Ectodermal cell (in vitro differentiated cells): ENCODE data around the gene CCDC192.

Experiments
- H3K27ac ChIP-seq: 2 replicates; pipeline ENCODE4 v1.7.0; 2013; ENCODE audit warnings: mild to moderate bottlenecking, low read depth, low read length; ENCODE audit not compliant: insufficient read depth, poor library complexity, severe bottlenecking
- H3K27me3 ChIP-seq: 2 replicates; pipeline ENCODE4 v1.7.0; 2013; ENCODE audit warnings: mild to moderate bottlenecking, low read length; ENCODE audit not compliant: insufficient read depth, control insufficient read depth, poor library complexity, severe bottlenecking
- H3K36me3 ChIP-seq: one replicate; pipeline ENCODE4 v1.7.0; 2013; ENCODE audit warnings: low read length; ENCODE audit not compliant: control insufficient read depth, insufficient read depth
- H3K4me1 ChIP-seq: one replicate; pipeline ENCODE4 v1.7.0; 2013; ENCODE audit warnings: low read length; ENCODE audit not compliant: control insufficient read depth, insufficient read depth
- H3K4me3 ChIP-seq: 2 replicates; pipeline ENCODE4 v1.7.0; 2013; ENCODE audit warnings: low read depth, low read length, control low read depth; ENCODE audit not compliant: insufficient read depth
- H3K9me3 ChIP-seq: 2 replicates; pipeline ENCODE4 v1.7.0; 2013; ENCODE audit warnings: mild to moderate bottlenecking, low read length, moderate library complexity; ENCODE audit not compliant: control insufficient read depth
- WGBS, 2 experiments: methylation state at CpG; one replicate each; pipeline ENCODE4 v1.1.7; 2013; ENCODE audit warnings: missing lambda C conversion rate in 2 of 2; 5-methylcytosine and 5-hydroxymethylcytosine counted together

The CCDC192 gene

GRCh38 chr5:127757576-127757975, 54.4 kb downstream of the CCDC192 start:
- WGBS, 2 experiments: 79 to 85% methylated on average over 1 of the region's 1 CpG
- Histone ChIP-seq H3K4me3 (no peak overlapping the region), H3K4me1 (no peaks in the 10 kb centered on the region), H3K27ac (no peak overlapping the region), H3K27me3 (no peaks in the 10 kb centered on the region), H3K9me3 (no peaks in the 10 kb centered on the region), H3K36me3 (no peaks in the 10 kb centered on the region)

DNA sequence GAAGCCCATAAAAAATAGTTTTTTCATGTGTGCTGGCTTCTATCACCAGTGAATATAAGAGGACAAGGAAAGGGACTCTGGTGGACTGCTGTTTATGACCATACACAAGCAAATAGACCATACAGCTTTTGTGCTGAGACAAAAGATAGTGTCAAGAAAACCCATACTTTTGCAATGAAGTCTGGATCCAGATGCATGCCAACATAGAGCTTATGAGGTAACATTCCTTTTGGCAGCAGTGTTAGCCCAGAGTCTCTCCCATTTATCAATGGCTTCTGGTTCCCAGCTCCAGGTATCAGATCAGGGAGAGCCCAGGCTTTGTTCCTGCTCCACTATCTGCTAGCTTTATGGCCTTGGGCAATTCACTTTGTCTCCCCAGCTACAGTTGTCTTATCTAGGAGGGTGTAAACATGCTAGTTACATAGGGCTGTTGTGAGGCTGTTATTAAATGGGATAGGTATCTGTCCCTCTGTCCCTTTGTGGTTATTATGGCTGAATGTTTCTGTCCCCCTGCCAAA, 55.6 kb downstream of the CCDC192 start:
- H3K4me1 ChIP-seq: no peaks in the 10 kb centered on the region
- no peaks in the 10 kb centered on the region for H3K27me3 ChIP-seq
- H3K36me3 ChIP-seq: no peaks in the 10 kb centered on the region
- no peaks in the 10 kb centered on the region for H3K9me3 ChIP-seq
- no peak overlapping the region for H3K4me3 ChIP-seq
- no peak overlapping the region for H3K27ac ChIP-seq

DNA sequence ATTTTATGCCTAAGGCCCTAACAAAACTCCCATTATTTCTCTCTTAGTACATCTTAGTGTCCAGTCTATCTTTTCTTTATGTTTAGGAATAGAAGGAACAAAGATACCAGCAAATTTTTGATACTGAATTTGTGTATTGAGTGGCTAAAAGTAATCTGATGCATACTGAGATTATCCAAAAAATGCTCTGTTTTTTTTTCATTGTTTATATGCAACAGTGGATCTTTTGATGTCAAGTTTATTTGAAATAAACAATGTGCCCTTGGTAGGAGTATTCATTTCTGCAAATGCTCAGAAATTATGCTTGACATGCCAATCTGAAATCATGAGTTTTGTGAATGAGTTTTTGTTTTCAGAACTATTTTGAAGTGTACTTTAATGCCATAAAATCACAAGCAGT, 58.7 kb downstream of the CCDC192 start:
- H3K27ac ChIP-seq: no peak overlapping the region
- no peaks in the 10 kb centered on the region for H3K9me3 ChIP-seq
- no peak overlapping the region for H3K4me3 ChIP-seq
- peaks cover 5% of the 10 kb centered on the region for H3K4me1 ChIP-seq
- no peaks in the 10 kb centered on the region for H3K36me3 ChIP-seq
- H3K27me3 ChIP-seq: no peaks in the 10 kb centered on the region

DNA sequence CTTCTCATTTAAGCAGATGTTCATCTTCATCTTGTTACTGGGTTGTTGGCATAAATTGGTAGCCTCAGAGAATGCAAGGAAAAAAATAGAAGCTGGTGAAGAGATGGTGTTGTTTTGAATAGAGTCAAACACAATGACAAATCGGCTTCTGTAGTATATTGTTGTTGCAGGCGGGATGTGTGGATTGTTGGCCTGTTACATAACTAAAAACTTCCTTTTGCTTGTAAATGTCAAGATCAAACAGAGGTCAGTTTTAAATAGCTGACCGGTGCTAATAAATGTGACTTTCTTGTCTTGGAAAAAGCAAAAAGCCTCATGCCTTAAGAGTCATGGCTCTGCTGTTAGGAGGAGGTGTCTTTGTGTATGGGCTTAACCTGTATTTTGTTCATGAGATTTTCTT, 59.2 kb downstream of the CCDC192 start:
- 73 to 78% methylated on average over 3 of the region's 3 CpGs for WGBS, 2 experiments
- Histone ChIP-seq H3K27me3 (no peaks in the 10 kb centered on the region), H3K4me3 (no peak overlapping the region), H3K27ac (no peak overlapping the region), H3K36me3 (no peaks in the 10 kb centered on the region), H3K4me1 (peaks cover 5% of the 10 kb centered on the region), H3K9me3 (no peaks in the 10 kb centered on the region)

- Histone ChIP-seq H3K4me3 (no peak overlapping the region), H3K9me3 (no peaks in the 10 kb centered on the region), H3K4me1 (peaks cover 5% of the 10 kb centered on the region), H3K27ac (no peak overlapping the region), H3K27me3 (no peaks in the 10 kb centered on the region), H3K36me3 (no peaks in the 10 kb centered on the region)
- WGBS, 2 experiments: 92 to 94% methylated on average over 2 of the region's 2 CpGs
Observed at GRCh38 chr5:127766676-127767335, 63.6 kb downstream of the CCDC192 start.

DNA sequence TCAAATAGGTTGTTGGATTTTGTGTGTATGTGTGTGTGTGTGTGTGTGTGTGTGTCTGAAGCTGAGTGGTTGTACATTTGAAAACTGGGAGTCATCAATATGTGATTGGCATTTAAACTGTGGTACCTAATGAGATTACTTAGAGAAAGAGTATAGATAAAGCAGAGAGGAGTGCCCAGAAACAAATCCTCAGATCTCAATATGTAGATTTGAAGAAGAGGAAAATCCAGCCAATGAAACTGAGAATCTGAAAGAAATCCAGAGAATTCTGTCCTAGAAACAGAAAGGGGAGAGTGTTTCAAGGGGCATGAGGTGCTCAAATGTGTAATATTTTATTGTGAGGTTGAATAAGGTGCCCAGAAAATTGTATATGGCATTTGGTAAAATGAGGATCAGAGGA, 66.2 kb downstream of the CCDC192 start:
- Histone ChIP-seq H3K4me1 (peaks cover 5% of the 10 kb centered on the region), H3K27me3 (no peaks in the 10 kb centered on the region), H3K9me3 (no peaks in the 10 kb centered on the region), H3K27ac (no peak overlapping the region), H3K36me3 (no peaks in the 10 kb centered on the region), H3K4me3 (no peak overlapping the region)

DNA sequence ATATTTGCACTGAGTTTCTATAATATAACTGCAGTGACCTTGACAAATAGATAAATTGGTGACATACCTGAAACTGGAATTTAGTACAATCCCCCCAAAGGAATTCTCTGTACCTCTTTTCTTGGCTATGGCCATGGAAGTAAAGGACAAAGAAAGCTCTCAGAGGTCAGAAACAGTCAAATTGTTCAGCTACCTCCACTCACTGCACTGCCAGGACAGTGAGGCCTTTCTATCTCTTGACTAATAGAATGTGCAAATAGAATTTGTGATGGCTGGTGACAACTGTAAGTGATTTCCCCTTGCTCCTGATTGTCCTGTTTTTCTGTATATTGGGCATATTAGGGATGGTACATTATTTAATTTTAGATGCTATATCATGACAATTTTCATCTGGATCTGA, 67.1 kb downstream of the CCDC192 start:
- no peaks in the 10 kb centered on the region for H3K9me3 ChIP-seq
- no peaks in the 10 kb centered on the region for H3K36me3 ChIP-seq
- no peaks in the 10 kb centered on the region for H3K27me3 ChIP-seq
- no peak overlapping the region for H3K27ac ChIP-seq
- peaks cover 5% of the 10 kb centered on the region for H3K4me1 ChIP-seq
- H3K4me3 ChIP-seq: no peak overlapping the region

- no peaks in the 10 kb centered on the region for H3K4me1 ChIP-seq
- H3K27me3 ChIP-seq: no peaks in the 10 kb centered on the region
- WGBS, 2 experiments: 96 to 100% methylated on average over 1 of the region's 1 CpG
Observed at GRCh38 chr5:127772531-127772930, 69.3 kb downstream of the CCDC192 start.

DNA sequence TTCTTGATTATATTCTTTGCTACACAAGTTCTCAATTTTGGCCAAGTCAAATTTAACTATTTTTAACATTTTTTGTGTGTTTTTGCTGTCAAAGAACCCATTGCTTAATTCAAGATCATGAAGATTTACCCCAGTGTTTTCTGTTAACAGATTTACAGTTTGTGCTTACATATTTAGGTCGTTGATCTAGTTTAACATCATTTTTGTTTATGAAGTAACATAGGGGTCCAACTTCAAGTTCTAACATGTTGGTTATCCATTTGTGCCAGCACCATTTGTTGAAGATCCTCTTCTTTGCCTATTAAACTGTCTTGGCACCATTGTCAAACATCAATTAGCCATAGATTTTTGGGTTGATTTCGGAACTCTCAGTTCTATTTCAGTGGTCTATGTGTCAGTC, 71.0 kb downstream of the CCDC192 start:
- Histone ChIP-seq H3K4me3 (no peak overlapping the region), H3K9me3 (no peaks in the 10 kb centered on the region), H3K4me1 (no peaks in the 10 kb centered on the region), H3K36me3 (no peaks in the 10 kb centered on the region), H3K27ac (no peak overlapping the region), H3K27me3 (no peaks in the 10 kb centered on the region)
- WGBS, 2 experiments: 92 to 94% methylated on average over 2 of the region's 2 CpGs

More at GRCh38 chr5:127772531-127772930, 69.3 kb downstream of the CCDC192 start:
- H3K9me3 ChIP-seq: no peaks in the 10 kb centered on the region
- no peak overlapping the region for H3K27ac ChIP-seq
- no peaks in the 10 kb centered on the region for H3K36me3 ChIP-seq
- no peak overlapping the region for H3K4me3 ChIP-seq

DNA sequence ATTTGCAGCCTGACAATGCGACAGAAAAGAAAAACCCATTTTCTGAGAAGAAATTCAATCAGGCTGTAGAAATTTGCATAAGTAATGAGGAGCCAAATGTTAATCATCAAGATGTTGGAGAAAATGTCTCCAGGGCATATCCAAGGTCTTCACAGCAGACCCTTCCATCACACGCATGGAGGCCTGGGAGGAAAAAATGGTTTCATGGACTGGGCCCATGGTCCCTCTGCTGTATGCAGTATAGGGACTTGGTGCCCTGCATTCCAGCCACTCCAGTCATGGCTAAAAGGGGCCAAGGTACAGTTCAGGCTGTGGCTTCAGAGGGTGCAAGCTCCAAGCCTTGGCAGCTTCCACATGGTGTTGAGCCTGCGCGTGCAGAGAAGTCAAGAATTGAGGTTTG, 73.3 kb downstream of the CCDC192 start:
- H3K27me3 ChIP-seq: no peaks in the 10 kb centered on the region
- H3K36me3 ChIP-seq: no peaks in the 10 kb centered on the region
- no peaks in the 10 kb centered on the region for H3K4me1 ChIP-seq
- H3K27ac ChIP-seq: no peak overlapping the region
- 93 to 96% methylated on average over 4 of the region's 4 CpGs for WGBS, 2 experiments
- H3K4me3 ChIP-seq: no peak overlapping the region
- H3K9me3 ChIP-seq: no peaks in the 10 kb centered on the region

DNA sequence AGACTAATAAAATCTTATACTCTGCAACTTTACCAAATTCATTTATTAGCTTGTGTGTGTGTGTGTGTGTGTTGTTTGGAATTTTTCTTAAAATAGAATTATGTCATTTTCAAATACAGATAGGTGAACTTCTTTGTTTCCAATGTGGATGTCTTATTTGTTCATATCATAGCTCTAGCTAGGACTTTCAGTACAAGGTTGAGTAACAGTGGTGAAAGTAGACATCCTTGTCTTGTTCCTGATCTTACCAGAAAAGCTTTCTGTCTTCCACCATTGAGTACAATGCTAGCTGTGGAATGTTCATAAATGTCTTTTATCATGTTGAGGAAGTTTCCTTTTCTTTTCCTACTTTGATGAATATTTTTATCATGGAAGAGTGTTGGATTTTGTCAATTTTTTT, 74.8 kb downstream of the CCDC192 start:
- Histone ChIP-seq H3K36me3 (no peaks in the 10 kb centered on the region), H3K4me3 (no peak overlapping the region), H3K27ac (no peak overlapping the region), H3K9me3 (no peaks in the 10 kb centered on the region), H3K27me3 (no peaks in the 10 kb centered on the region), H3K4me1 (no peaks in the 10 kb centered on the region)
